ENCODE results near the gene PRKCA.
"Not testable (repeated sequence)": the region's sequence is repeated elsewhere in the genome, so short reads cannot be mapped to it uniquely, and the experiment has no call there.

Gene PRKCA

GRCh38 chr17:66349521-66350254 is 47.3 kb downstream of the PRKCA start:
- H3K27ac ChIP-seq = no peak overlapping the region
- no peaks in the 10 kb centered on the region for H3K4me1 ChIP-seq (ENCODE audit: control insufficient read depth in 1 of 2, insufficient read depth in 1 of 2, low read depth in 1 of 2, low read length in 1 of 2)
- no peaks in the 10 kb centered on the region for H3K27me3 ChIP-seq
- TF ChIP-seq CTCF (IDR thresholded peaks at IDR 0.05) = no peak
- H3K36me3 ChIP-seq = no peaks in the 10 kb centered on the region
- no peak overlapping the region for H3K4me3 ChIP-seq (ENCODE audit: low read depth in 1 of 2, low read length in 1 of 2)
- no peaks in the 10 kb centered on the region for H3K9me3 ChIP-seq

DNA sequence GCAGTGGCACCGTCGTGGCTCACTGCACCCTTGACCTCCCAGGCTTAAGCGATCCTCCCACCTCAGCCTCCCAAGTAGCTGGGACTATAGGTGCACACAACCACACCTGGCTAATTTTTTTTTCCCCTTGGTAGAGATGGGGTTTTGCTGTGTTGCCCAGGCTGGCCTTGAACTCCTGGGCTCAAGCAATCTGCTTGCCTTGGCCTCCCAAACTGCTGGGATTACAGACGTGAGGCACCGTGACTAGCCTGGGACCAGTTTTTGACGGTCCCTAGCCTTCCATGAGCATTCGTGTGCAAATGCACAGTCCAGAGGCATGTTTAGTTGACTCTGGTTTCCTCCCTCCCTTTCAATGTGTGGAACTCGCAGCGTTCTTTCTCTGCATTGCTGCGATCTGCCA is 48.2 kb downstream of the PRKCA start:
- not testable (repeated sequence) for H3K4me3 ChIP-seq (ENCODE audit: low read depth in 1 of 2, low read length in 1 of 2); H3K9me3 ChIP-seq; H3K27me3 ChIP-seq; H3K36me3 ChIP-seq; H3K4me1 ChIP-seq (ENCODE audit: control insufficient read depth in 1 of 2, insufficient read depth in 1 of 2, low read depth in 1 of 2, low read length in 1 of 2); H3K27ac ChIP-seq

DNA sequence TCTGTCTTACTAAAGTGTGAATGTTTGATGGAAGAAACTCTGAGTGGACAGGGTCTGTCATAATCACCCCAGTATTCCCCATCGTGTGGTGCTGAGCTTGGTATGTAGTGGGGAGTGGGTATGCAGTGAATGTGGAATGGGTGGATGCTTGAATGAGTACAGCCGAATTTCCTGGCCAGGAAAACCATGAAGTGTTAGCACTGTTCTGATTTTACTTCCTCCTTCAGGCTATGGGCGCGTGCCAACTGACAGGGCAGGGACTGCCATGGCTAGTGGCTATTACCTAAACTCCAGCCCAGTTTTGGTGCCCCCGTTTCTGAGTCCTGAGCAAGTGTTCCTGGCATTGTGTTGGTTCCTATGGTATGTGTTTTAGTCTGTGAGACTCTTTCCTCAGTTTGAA is 48.6 kb downstream of the PRKCA start:
- H3K36me3 ChIP-seq = no peaks in the 10 kb centered on the region

DNA sequence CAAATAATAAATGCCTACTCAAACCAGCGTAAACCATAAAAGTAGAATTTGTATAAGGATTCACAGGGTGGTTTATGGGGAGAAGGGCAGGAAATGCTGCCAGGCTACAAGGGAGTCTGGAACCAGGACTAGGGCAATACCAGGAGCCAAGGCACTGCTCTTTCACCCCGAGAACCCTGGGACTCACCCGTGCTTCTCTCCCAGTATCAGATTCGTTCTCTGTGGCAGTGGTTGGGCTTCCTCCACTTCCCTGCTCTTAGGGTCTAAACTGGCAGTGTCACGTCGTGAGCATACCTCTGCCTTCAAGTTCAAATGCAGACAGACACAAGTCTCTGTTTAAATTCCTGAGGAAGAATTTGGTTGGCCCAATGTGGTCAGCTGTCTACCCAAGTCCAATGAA is 49.3 kb downstream of the PRKCA start:
- no peak for TF ChIP-seq CTCF (IDR thresholded peaks at IDR 0.05)
- Histone ChIP-seq H3K36me3 (no peaks in the 10 kb centered on the region), H3K27me3 (no peaks in the 10 kb centered on the region), H3K4me3 (ENCODE audit: low read depth in 1 of 2, low read length in 1 of 2) (no peak overlapping the region), H3K27ac (no peak overlapping the region), H3K9me3 (no peaks in the 10 kb centered on the region), H3K4me1 (ENCODE audit: control insufficient read depth in 1 of 2, insufficient read depth in 1 of 2, low read depth in 1 of 2, low read length in 1 of 2) (no peaks in the 10 kb centered on the region)

More for the DNA sequence above, 48.6 kb downstream of the PRKCA start:
- H3K4me3 ChIP-seq (ENCODE audit: low read depth in 1 of 2, low read length in 1 of 2) = no peak overlapping the region
- TF ChIP-seq CTCF (IDR thresholded peaks at IDR 0.05) = no peak
- no peaks in the 10 kb centered on the region for H3K9me3 ChIP-seq
- H3K4me1 ChIP-seq (ENCODE audit: control insufficient read depth in 1 of 2, insufficient read depth in 1 of 2, low read depth in 1 of 2, low read length in 1 of 2) = no peaks in the 10 kb centered on the region
- H3K27ac ChIP-seq = no peak overlapping the region
- H3K27me3 ChIP-seq = no peaks in the 10 kb centered on the region

DNA sequence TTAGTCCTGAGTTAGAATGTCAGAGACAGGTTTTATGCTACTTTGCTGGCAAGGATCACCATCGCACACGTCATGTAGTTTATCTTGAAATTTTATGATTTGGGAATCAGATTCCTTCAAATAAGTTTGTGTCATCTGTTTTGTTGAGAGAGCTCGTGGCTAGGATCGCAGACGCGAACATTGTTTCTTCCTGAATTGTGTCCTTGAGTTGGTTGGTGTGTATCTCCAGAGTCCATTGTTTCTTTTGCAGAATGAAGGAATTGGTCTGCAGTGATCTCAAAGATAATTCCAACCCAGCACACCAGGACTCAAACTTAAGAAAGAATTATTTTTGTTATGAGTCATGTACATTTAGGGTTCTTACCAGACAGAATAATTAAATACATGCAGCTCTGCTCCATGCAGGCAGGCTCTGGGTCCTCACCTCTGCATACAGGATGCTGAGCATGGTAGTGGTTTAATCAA is 51.6 kb downstream of the PRKCA start:
- Histone ChIP-seq H3K4me1 (ENCODE audit: control insufficient read depth in 1 of 2, insufficient read depth in 1 of 2, low read depth in 1 of 2, low read length in 1 of 2) (no peaks in the 10 kb centered on the region), H3K27me3 (no peaks in the 10 kb centered on the region)

More for the DNA sequence above, 51.6 kb downstream of the PRKCA start:
- no peak overlapping the region for H3K27ac ChIP-seq
- no peak for TF ChIP-seq CTCF (IDR thresholded peaks at IDR 0.05)
- no peaks in the 10 kb centered on the region for H3K9me3 ChIP-seq
- no peaks in the 10 kb centered on the region for H3K36me3 ChIP-seq
- no peak overlapping the region for H3K4me3 ChIP-seq (ENCODE audit: low read depth in 1 of 2, low read length in 1 of 2)

Data from neutrophil (primary cell).